SK-N-SH treated with all-trans-retinoic acid at 6 μM for 48 hours (cell line): ENCODE data around the gene PLA2R1.

Experiments
- ZNF565 ChIP-seq: fragments of 450-650 bp; formaldehyde crosslinking; conservative IDR thresholded peaks from 2 replicates; pipeline ENCODE4 v1.5.0; 2020; ENCODE audit warnings: low read depth, mild to moderate bottlenecking, moderate library complexity
- TF ChIP-seq, protein P1 (sequence below): fragments of 250-450 bp; sonication (Bioruptor Pico); IDR thresholded peaks from 2 replicates; pipeline ENCODE4 v1.5.1; 2021; ENCODE audit warnings: mild to moderate bottlenecking, moderate library complexity
- TF ChIP-seq, protein P2 (sequence below): fragments of 250-450 bp; sonication (Bioruptor Pico); IDR thresholded peaks from 2 replicates; pipeline ENCODE4 v1.8.0; 2020; ENCODE audit warnings: mild to moderate bottlenecking, moderate library complexity, borderline replicate concordance

DNA sequence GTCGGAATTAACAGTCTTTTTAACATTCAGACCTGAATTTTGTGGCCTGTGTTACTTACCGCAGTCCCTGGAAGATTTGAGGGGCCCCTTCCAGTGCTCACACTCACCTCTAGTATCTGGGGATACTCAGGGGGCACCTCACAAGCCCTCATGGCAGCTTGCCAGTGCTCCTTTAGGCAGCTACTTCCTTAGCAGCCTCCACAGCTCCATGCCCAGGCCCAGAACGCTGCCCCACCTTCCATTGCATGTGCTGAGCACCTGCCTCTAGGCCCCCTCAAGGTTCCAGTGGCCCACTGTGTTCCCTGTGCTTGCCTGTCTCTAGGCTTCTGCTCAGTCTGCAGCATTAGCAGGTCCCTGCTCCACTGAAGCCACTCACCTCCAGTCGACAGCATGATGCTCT, 30.0 kb upstream of the PLA2R1 start:
- TF ChIP-seq, protein P1, sequence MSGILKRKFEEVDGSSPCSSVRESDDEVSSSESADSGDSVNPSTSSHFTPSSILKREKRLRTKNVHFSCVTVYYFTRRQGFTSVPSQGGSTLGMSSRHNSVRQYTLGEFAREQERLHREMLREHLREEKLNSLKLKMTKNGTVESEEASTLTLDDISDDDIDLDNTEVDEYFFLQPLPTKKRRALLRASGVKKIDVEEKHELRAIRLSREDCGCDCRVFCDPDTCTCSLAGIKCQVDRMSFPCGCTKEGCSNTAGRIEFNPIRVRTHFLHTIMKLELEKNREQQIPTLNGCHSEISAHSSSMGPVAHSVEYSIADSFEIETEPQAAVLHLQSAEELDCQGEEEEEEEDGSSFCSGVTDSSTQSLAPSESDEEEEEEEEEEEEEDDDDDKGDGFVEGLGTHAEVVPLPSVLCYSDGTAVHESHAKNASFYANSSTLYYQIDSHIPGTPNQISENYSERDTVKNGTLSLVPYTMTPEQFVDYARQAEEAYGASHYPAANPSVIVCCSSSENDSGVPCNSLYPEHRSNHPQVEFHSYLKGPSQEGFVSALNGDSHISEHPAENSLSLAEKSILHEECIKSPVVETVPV (CRISPR knock-in tag): no peak
- TF ChIP-seq, protein P2, sequence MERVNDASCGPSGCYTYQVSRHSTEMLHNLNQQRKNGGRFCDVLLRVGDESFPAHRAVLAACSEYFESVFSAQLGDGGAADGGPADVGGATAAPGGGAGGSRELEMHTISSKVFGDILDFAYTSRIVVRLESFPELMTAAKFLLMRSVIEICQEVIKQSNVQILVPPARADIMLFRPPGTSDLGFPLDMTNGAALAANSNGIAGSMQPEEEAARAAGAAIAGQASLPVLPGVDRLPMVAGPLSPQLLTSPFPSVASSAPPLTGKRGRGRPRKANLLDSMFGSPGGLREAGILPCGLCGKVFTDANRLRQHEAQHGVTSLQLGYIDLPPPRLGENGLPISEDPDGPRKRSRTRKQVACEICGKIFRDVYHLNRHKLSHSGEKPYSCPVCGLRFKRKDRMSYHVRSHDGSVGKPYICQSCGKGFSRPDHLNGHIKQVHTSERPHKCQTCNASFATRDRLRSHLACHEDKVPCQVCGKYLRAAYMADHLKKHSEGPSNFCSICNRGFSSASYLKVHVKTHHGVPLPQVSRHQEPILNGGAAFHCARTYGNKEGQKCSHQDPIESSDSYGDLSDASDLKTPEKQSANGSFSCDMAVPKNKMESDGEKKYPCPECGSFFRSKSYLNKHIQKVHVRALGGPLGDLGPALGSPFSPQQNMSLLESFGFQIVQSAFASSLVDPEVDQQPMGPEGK (CRISPR knock-in tag): no peak
- no peak for TF ChIP-seq ZNF565 (CRISPR knock-in tag)
